Suppressor macrophage treated with lipopolysaccharide for 1 hour (primary cell): ENCODE data around the gene PRKCSH.

ENCODE experiments used
- DNase-seq, 3 donors: peaks; one replicate each; pipeline ENCODE4 v3.0.0-alpha.2; 2020 to 2022

PRKCSH gene

GRCh38 chr19:11435057-11435832 lies at the start of gene PRKCSH, which contains the start of gene ODAD3:
Gene PRKCSH (plus strand): TSS chr19:11435635. CDS start chr19:11436118, 483 bp downstream.
Gene ODAD3 (minus strand): TSS chr19:11435121. CDS start chr19:11435016, 105 bp downstream.
- peak; percentile 99 to 100 (median 100) for DNase-seq

GRCh38 chr19:11387162-11388034 lies 48.0 kb upstream of the PRKCSH start:
- DNase-seq, result peak; percentile 49 to 61 (median 57)

- no peak for DNase-seq
Measured at GRCh38 chr19:11390359-11390758, 45.1 kb upstream of the PRKCSH start.

- no peak for DNase-seq
Measured at GRCh38 chr19:11390933-11391680, 44.3 kb upstream of the PRKCSH start.

- DNase-seq, result no peak
Measured at GRCh38 chr19:11397089-11397610, 38.3 kb upstream of the PRKCSH start.

GRCh38 chr19:11399667-11400066 lies 35.8 kb upstream of the PRKCSH start:
- DNase-seq, result no peak

- no peak for DNase-seq
Measured at GRCh38 chr19:11400798-11401197, 34.6 kb upstream of the PRKCSH start.

- no peak for DNase-seq
Measured at GRCh38 chr19:11401808-11402543, 33.5 kb upstream of the PRKCSH start.

- DNase-seq, result no peak
Measured at GRCh38 chr19:11404588-11405222, 30.7 kb upstream of the PRKCSH start.

- no peak for DNase-seq
Measured at GRCh38 chr19:11405846-11406643, 29.4 kb upstream of the PRKCSH start.

- DNase-seq, result peak; percentile 37 to 59 (median 37)
Measured at GRCh38 chr19:11406703-11407236, 28.7 kb upstream of the PRKCSH start.

- no peak for DNase-seq
Measured at GRCh38 chr19:11408591-11408990, 26.8 kb upstream of the PRKCSH start.

- no peak for DNase-seq
Measured at GRCh38 chr19:11410682-11411081, 24.8 kb upstream of the PRKCSH start.

GRCh38 chr19:11414544-11414943 lies 20.9 kb upstream of the PRKCSH start:
- DNase-seq, result no peak

- no peak for DNase-seq
Measured at GRCh38 chr19:11416346-11417052, 18.9 kb upstream of the PRKCSH start.

GRCh38 chr19:11418094-11418548 lies 17.3 kb upstream of the PRKCSH start:
- DNase-seq, result no peak

GRCh38 chr19:11418549-11419506 lies 16.6 kb upstream of the PRKCSH start, which contains the start of gene RGL3:
Gene RGL3 (minus strand): TSS chr19:11419314. CDS start chr19:11419278, 36 bp downstream.
- DNase-seq, result peak; percentile 36 to 74 (median 53)
